ENCODE measurements around the gene RXRB. TPM values are rescaled to one million over a fixed set of nuclear protein-coding genes. Genes with fewer than 3 reads are reported as not detected.

RXRB gene
- total RNA-seq, 1 donor: 19.2 TPM

DNA sequence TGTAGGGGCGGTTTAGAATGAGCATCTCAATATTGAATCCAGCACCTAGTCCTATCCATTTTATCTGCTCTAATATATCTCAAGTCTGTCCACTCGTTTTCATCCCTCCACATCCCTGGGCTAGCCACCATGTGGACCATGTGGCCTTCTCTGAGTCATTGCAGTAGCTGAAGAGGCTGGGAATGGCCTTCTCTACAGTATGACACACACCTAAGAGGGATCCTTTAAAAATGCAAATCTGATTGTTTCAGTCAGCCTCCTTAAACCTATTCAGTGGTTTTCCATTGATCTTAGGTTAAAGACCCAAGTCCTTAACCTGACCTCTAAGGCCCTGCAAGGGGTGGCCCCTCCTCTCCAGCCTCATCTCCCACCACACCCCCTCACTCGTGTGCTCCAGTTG lies 17.2 kb upstream of the RXRB start:
- peak; percentile 62 for DNase-seq (ENCODE audit: insufficient read length, low spot score, missing footprints)
- no peak overlapping the region for H3K27ac ChIP-seq (ENCODE audit: low read depth, low read length)

GRCh38 chr6:33217246-33217645 lies 16.8 kb upstream of the RXRB start:
- Histone ChIP-seq H3K4me3 (ENCODE audit: insufficient read depth, low read length) (no peak overlapping the region), H3K4me2 (ENCODE audit: insufficient read depth, low read length) (no peak overlapping the region), H4K20me1 (ENCODE audit: insufficient read depth, low read length) (no peaks in the 10 kb centered on the region), H3K27ac (ENCODE audit: low read depth, low read length) (no peak overlapping the region), H3K79me2 (ENCODE audit: insufficient read depth, low read length) (no peaks in the 10 kb centered on the region), H3K9me3 (ENCODE audit: low read depth, low read length) (no peaks in the 10 kb centered on the region), H2AFZ (ENCODE audit: low read length) (no peak overlapping the region), H3K4me1 (ENCODE audit: insufficient read depth, low read length) (peaks cover 7% of the 10 kb centered on the region), H3K27me3 (ENCODE audit: insufficient read depth, low read length) (peaks cover 4% of the 10 kb centered on the region), H3K36me3 (ENCODE audit: insufficient read depth, low read length) (no peaks in the 10 kb centered on the region)
- no peak for TF ChIP-seq CTCF (IDR thresholded peaks at IDR 0.05; ENCODE audit: extremely low read depth, low read depth, low read length)
- DNase-seq (ENCODE audit: insufficient read length, low spot score, missing footprints): peak; percentile 25

More for the DNA sequence above, 17.2 kb upstream of the RXRB start:
- H3K27me3 ChIP-seq (ENCODE audit: insufficient read depth, low read length): peaks cover 4% of the 10 kb centered on the region
- no peaks in the 10 kb centered on the region for H4K20me1 ChIP-seq (ENCODE audit: insufficient read depth, low read length)
- peaks cover 7% of the 10 kb centered on the region for H3K4me1 ChIP-seq (ENCODE audit: insufficient read depth, low read length)
- H3K36me3 ChIP-seq (ENCODE audit: insufficient read depth, low read length): no peaks in the 10 kb centered on the region
- H3K79me2 ChIP-seq (ENCODE audit: insufficient read depth, low read length): no peaks in the 10 kb centered on the region
- no peak overlapping the region for H3K4me3 ChIP-seq (ENCODE audit: insufficient read depth, low read length)
- H3K9me3 ChIP-seq (ENCODE audit: low read depth, low read length): no peaks in the 10 kb centered on the region
- no peak overlapping the region for H2AFZ ChIP-seq (ENCODE audit: low read length)
- no peak for TF ChIP-seq CTCF (IDR thresholded peaks at IDR 0.05; ENCODE audit: extremely low read depth, low read depth, low read length)
- no peak overlapping the region for H3K4me2 ChIP-seq (ENCODE audit: insufficient read depth, low read length)

GRCh38 chr6:33216117-33216649 lies 15.7 kb upstream of the RXRB start:
- no peaks in the 10 kb centered on the region for H4K20me1 ChIP-seq (ENCODE audit: insufficient read depth, low read length)
- TF ChIP-seq CTCF (IDR thresholded peaks at IDR 0.05; ENCODE audit: extremely low read depth, low read depth, low read length): no peak
- H2AFZ ChIP-seq (ENCODE audit: low read length): no peak overlapping the region

DNA sequence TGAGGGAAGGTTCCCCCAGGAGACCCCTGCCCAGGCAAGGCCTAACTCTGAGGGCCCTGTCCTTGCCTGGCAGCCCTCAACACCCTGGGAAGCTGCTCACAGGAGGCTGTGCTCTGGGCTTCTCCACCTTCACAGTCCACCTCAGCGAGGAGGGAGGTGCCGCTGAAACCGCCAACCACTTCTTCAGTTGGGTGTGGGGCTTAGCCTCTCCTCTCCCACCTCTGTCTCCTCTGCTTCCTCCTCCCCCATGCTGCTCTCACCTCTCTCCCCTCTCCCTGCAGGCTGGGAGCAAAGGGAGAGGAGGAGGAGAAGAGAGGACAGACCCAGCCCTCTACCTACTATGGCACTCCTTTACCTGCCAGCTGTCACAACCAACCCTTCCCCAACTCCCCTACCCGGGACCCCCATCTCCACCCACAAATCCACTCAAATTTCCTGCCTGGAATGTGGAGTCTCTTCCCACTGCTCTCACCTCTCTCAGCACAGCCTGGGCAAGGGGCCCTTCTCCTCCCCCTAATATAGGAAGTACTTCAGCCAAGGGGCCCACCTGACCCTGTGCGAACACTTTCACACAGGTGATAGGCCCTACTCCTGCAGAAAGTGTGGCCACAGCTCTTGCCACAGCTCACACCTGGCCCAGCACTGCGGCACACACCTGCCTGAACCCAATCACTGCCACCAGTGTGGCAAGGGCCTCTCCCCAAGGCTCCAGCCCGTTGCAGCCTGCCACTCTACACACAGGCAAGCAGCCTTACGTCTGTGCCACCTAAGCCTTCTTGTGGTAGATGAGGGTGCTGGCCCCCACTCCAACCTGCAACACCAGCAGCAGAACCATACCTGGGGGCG lies 15.0 kb upstream of the RXRB start:
- no peaks in the 10 kb centered on the region for H3K9me3 ChIP-seq (ENCODE audit: low read depth, low read length)

More at GRCh38 chr6:33216117-33216649, 15.7 kb upstream of the RXRB start:
- no peak for DNase-seq (ENCODE audit: insufficient read length, low spot score, missing footprints)
- peaks cover 7% of the 10 kb centered on the region for H3K4me1 ChIP-seq (ENCODE audit: insufficient read depth, low read length)
- no peak overlapping the region for H3K4me2 ChIP-seq (ENCODE audit: insufficient read depth, low read length)
- peaks cover under 1% of the 10 kb centered on the region for H3K27me3 ChIP-seq (ENCODE audit: insufficient read depth, low read length)
- no peak overlapping the region for H3K27ac ChIP-seq (ENCODE audit: low read depth, low read length)
- H3K36me3 ChIP-seq (ENCODE audit: insufficient read depth, low read length): no peaks in the 10 kb centered on the region
- H3K4me3 ChIP-seq (ENCODE audit: insufficient read depth, low read length): no peak overlapping the region
- H3K79me2 ChIP-seq (ENCODE audit: insufficient read depth, low read length): no peaks in the 10 kb centered on the region
- H3K9me3 ChIP-seq (ENCODE audit: low read depth, low read length): no peaks in the 10 kb centered on the region

More for the DNA sequence above, 15.0 kb upstream of the RXRB start:
- Histone ChIP-seq H4K20me1 (ENCODE audit: insufficient read depth, low read length) (no peaks in the 10 kb centered on the region), H3K4me1 (ENCODE audit: insufficient read depth, low read length) (peaks cover 7% of the 10 kb centered on the region), H2AFZ (ENCODE audit: low read length) (no peak overlapping the region), H3K4me2 (ENCODE audit: insufficient read depth, low read length) (no peak overlapping the region), H3K36me3 (ENCODE audit: insufficient read depth, low read length) (peaks cover 5% of the 10 kb centered on the region), H3K27me3 (ENCODE audit: insufficient read depth, low read length) (no peaks in the 10 kb centered on the region), H3K79me2 (ENCODE audit: insufficient read depth, low read length) (no peaks in the 10 kb centered on the region), H3K27ac (ENCODE audit: low read depth, low read length) (no peak overlapping the region), H3K4me3 (ENCODE audit: insufficient read depth, low read length) (no peak overlapping the region)
- DNase-seq (ENCODE audit: insufficient read length, low spot score, missing footprints): no peak
- TF ChIP-seq CTCF (IDR thresholded peaks at IDR 0.05; ENCODE audit: extremely low read depth, low read depth, low read length): no peak

All from osteoblast (primary cell).